Measurements from ENCODE around the gene NKD2.

- TF ChIP-seq FOXM1 (IDR thresholded peaks at IDR 0.05; ENCODE audit: low read depth), result no peak
- no peak for TF ChIP-seq FOXM1 (CRISPR knock-in tag; IDR thresholded peaks at IDR 0.05; ENCODE audit: low read depth)
- no peak for TF ChIP-seq MYC (IDR thresholded peaks at IDR 0.05; ENCODE audit: low read depth, low read length)
- TF ChIP-seq MYC (CRISPR knock-in tag; IDR thresholded peaks at IDR 0.05; ENCODE audit: borderline replicate concordance, low read depth), result no peak
- no peak for TF ChIP-seq NKRF (IDR thresholded peaks at IDR 0.05; ENCODE audit: borderline replicate concordance)
- no peak for TF ChIP-seq CTCF (IDR thresholded peaks at IDR 0.05 in 2 of 3, conservative IDR thresholded peaks at IDR 0.05 in 1 of 3; ENCODE audit: insufficient read depth in 2 of 3, low read depth in 1 of 3, low read length in 3 of 3)
- TF ChIP-seq ATF4 (CRISPR knock-in tag; IDR thresholded peaks at IDR 0.05), result no peak
- TF ChIP-seq POLR2AphosphoS5 (IDR thresholded peaks at IDR 0.05; ENCODE audit: control insufficient read depth, insufficient read depth, low read depth, low read length), result no peak
- no peak for TF ChIP-seq HDAC2 (IDR thresholded peaks at IDR 0.05)
- TF ChIP-seq NR0B1 (IDR thresholded peaks at IDR 0.05; ENCODE audit: partially characterized antibody), result no peak
- TF ChIP-seq, protein P1, sequence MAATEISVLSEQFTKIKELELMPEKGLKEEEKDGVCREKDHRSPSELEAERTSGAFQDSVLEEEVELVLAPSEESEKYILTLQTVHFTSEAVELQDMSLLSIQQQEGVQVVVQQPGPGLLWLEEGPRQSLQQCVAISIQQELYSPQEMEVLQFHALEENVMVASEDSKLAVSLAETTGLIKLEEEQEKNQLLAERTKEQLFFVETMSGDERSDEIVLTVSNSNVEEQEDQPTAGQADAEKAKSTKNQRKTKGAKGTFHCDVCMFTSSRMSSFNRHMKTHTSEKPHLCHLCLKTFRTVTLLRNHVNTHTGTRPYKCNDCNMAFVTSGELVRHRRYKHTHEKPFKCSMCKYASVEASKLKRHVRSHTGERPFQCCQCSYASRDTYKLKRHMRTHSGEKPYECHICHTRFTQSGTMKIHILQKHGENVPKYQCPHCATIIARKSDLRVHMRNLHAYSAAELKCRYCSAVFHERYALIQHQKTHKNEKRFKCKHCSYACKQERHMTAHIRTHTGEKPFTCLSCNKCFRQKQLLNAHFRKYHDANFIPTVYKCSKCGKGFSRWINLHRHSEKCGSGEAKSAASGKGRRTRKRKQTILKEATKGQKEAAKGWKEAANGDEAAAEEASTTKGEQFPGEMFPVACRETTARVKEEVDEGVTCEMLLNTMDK (IDR thresholded peaks at IDR 0.05; ENCODE audit: borderline replicate concordance, insufficient read depth, low read depth, low read length, poor library complexity, severe bottlenecking), result no peak
- no peak for TF ChIP-seq ZSCAN29 (IDR thresholded peaks at IDR 0.05)
These were observed 34.7 kb downstream of the NKD2 start for GRCh38 chr5:1043327-1043726.

All from K562 (cell line).